HEK293 (cell line): ENCODE results near the gene MRPL20.

Experiments
- CTCF ChIA-PET: fragments of 350-600 bp; formaldehyde crosslinking; extraction: SDS; loops from one replicate; lab custom pipeline; 2021; ENCODE audit warnings: antibody characterized with exemption; lab: Yijun Ruan, JAX
- POLR2A ChIA-PET: fragments of 300-600 bp; formaldehyde crosslinking; extraction: SDS; loops from one replicate; lab custom pipeline; 2020; ENCODE audit warnings: antibody characterized with exemption, inconsistent platforms; lab: Yijun Ruan, JAX
- H3K27ac ChIP-seq: fragments of 200-500 bp; sonication (Bioruptor generic); 2 replicates; pipeline ENCODE4 v1.5.1; 2014; ENCODE audit warnings: low read depth, low read length, control low read depth, inconsistent platforms; ENCODE audit errors: extremely low read depth
- H3K36me3 ChIP-seq, 2 experiments: fragments of 200-500 bp in 1 of 2; sonication (Bioruptor generic) in 1 of 2; 1 replicate in 1 of 2; 2 replicates in 1 of 2; pipeline ENCODE4 v1.5.1; 2014 to 2017; ENCODE audit warnings: inconsistent platforms in 2 of 2, low read length in 2 of 2; ENCODE audit not compliant: control insufficient read depth in 2 of 2, insufficient read depth in 1 of 2
- H3K4me1 ChIP-seq: fragments of 200-500 bp; sonication (Bioruptor generic); 2 replicates; pipeline ENCODE4 v1.5.1; 2014; ENCODE audit warnings: mild to moderate bottlenecking, low read length, inconsistent platforms; ENCODE audit not compliant: control insufficient read depth, insufficient read depth
- H3K4me3 ChIP-seq: 2 replicates; pipeline ENCODE4 v1.5.1; 2011; ENCODE audit warnings: low read depth, mild to moderate bottlenecking, control low read depth, low read length, moderate library complexity
- H3K9me3 ChIP-seq: fragments of 200-500 bp; sonication (Bioruptor generic); 2 replicates; pipeline ENCODE4 v1.5.1; 2014; ENCODE audit warnings: low read depth, low read length, inconsistent platforms; ENCODE audit not compliant: control insufficient read depth, insufficient read depth
- BCL11A ChIP-seq: fragments of 450-650 bp; formaldehyde crosslinking; IDR thresholded peaks from 2 replicates; pipeline ENCODE4 v1.5.1; 2016; ENCODE audit warnings: low read depth, missing biosample characterization, missing genetic modification characterization
- GLIS2 ChIP-seq: fragments of 450-650 bp; formaldehyde crosslinking; IDR thresholded peaks from 2 replicates; pipeline ENCODE4 v1.5.1; 2016; ENCODE audit warnings: missing biosample characterization, missing genetic modification characterization
- HOXD13 ChIP-seq: sonication (generic); formaldehyde crosslinking; IDR thresholded peaks from 2 replicates; pipeline ENCODE4 v1.8.0; 2022; ENCODE audit warnings: missing genetic modification reagents, borderline replicate concordance
- KLF1 ChIP-seq: fragments of 450-650 bp; formaldehyde crosslinking; IDR thresholded peaks from 2 replicates; pipeline ENCODE4 v1.5.1; 2016; ENCODE audit warnings: missing biosample characterization, missing genetic modification characterization
- KLF17 ChIP-seq: fragments of 450-650 bp; formaldehyde crosslinking; IDR thresholded peaks from 2 replicates; pipeline ENCODE4 v1.5.1; 2016; ENCODE audit warnings: missing biosample characterization, missing genetic modification characterization
- KLF9 ChIP-seq: fragments of 450-650 bp; formaldehyde crosslinking; IDR thresholded peaks from 2 replicates; pipeline ENCODE4 v1.5.1; 2016; ENCODE audit warnings: missing biosample characterization, missing genetic modification characterization, low read depth
- PRDM10 ChIP-seq: fragments of 450-650 bp; formaldehyde crosslinking; IDR thresholded peaks from 2 replicates; pipeline ENCODE4 v1.5.1; 2016; ENCODE audit warnings: missing biosample characterization, missing genetic modification characterization
- SCRT2 ChIP-seq: fragments of 450-650 bp; formaldehyde crosslinking; IDR thresholded peaks from 2 replicates; pipeline ENCODE4 v1.5.1; 2016; ENCODE audit warnings: missing biosample characterization, missing genetic modification characterization
- SP2 ChIP-seq: fragments of 450-650 bp; formaldehyde crosslinking; IDR thresholded peaks from 2 replicates; pipeline ENCODE4 v1.5.1; 2016; ENCODE audit warnings: missing biosample characterization, missing genetic modification characterization
- SP7 ChIP-seq: fragments of 450-650 bp; formaldehyde crosslinking; IDR thresholded peaks from 2 replicates; pipeline ENCODE4 v1.5.1; 2016; ENCODE audit warnings: missing biosample characterization, missing genetic modification characterization
- YY2 ChIP-seq: fragments of 450-650 bp; formaldehyde crosslinking; IDR thresholded peaks from 2 replicates; pipeline ENCODE4 v1.5.1; 2016; ENCODE audit warnings: missing biosample characterization, missing genetic modification characterization
- ZBTB10 ChIP-seq: fragments of 450-650 bp; formaldehyde crosslinking; IDR thresholded peaks from 2 replicates; pipeline ENCODE4 v1.5.1; 2016; ENCODE audit warnings: missing biosample characterization, missing genetic modification characterization
- ZBTB17 ChIP-seq: fragments of 450-650 bp; formaldehyde crosslinking; IDR thresholded peaks from 2 replicates; pipeline ENCODE4 v1.5.1; 2016; ENCODE audit warnings: missing biosample characterization, missing genetic modification characterization
- ZBTB21 ChIP-seq: fragments of 450-650 bp; formaldehyde crosslinking; IDR thresholded peaks from 2 replicates; pipeline ENCODE4 v1.5.1; 2017; ENCODE audit warnings: missing biosample characterization, missing genetic modification characterization
- ZBTB48 ChIP-seq: fragments of 450-650 bp; formaldehyde crosslinking; IDR thresholded peaks from 2 replicates; pipeline ENCODE4 v1.5.1; 2016; ENCODE audit warnings: missing biosample characterization, missing genetic modification characterization
- ZFP37 ChIP-seq: fragments of 450-650 bp; formaldehyde crosslinking; IDR thresholded peaks from 2 replicates; pipeline ENCODE4 v1.5.1; 2016; ENCODE audit warnings: missing biosample characterization, missing genetic modification characterization
- ZFP69B ChIP-seq: fragments of 450-650 bp; formaldehyde crosslinking; IDR thresholded peaks from 2 replicates; pipeline ENCODE4 v1.5.1; 2016; ENCODE audit warnings: missing biosample characterization, missing genetic modification characterization
- ZNF2 ChIP-seq: fragments of 450-650 bp; formaldehyde crosslinking; IDR thresholded peaks from 2 replicates; pipeline ENCODE4 v1.5.1; 2016; ENCODE audit warnings: missing biosample characterization, missing genetic modification characterization
- ZNF248 ChIP-seq: fragments of 450-650 bp; formaldehyde crosslinking; IDR thresholded peaks from 2 replicates; pipeline ENCODE4 v1.5.1; 2017; ENCODE audit warnings: missing biosample characterization, missing genetic modification characterization
- ZNF26 ChIP-seq: fragments of 450-650 bp; formaldehyde crosslinking; IDR thresholded peaks from 2 replicates; pipeline ENCODE4 v1.5.1; 2016; ENCODE audit warnings: missing biosample characterization, missing genetic modification characterization
- ZNF501 ChIP-seq: fragments of 450-650 bp; formaldehyde crosslinking; IDR thresholded peaks from 2 replicates; pipeline ENCODE4 v1.5.1; 2016; ENCODE audit warnings: missing biosample characterization, missing genetic modification characterization
- ZNF600 ChIP-seq: fragments of 450-650 bp; formaldehyde crosslinking; IDR thresholded peaks from 2 replicates; pipeline ENCODE4 v1.5.1; 2016; ENCODE audit warnings: missing biosample characterization, missing genetic modification characterization
- ZNF623 ChIP-seq: fragments of 450-650 bp; formaldehyde crosslinking; IDR thresholded peaks from 2 replicates; pipeline ENCODE4 v1.5.1; 2016; ENCODE audit warnings: missing biosample characterization, missing genetic modification characterization
- ZNF660 ChIP-seq: fragments of 450-650 bp; IDR thresholded peaks from 2 replicates; pipeline ENCODE4 v1.5.1; 2018; ENCODE audit warnings: missing biosample characterization, mild to moderate bottlenecking, missing genetic modification characterization
- ZNF747 ChIP-seq: fragments of 450-650 bp; formaldehyde crosslinking; IDR thresholded peaks from 2 replicates; pipeline ENCODE4 v1.5.1; 2016; ENCODE audit warnings: missing biosample characterization, missing genetic modification characterization
- ZSCAN16 ChIP-seq: fragments of 450-650 bp; formaldehyde crosslinking; IDR thresholded peaks from 2 replicates; pipeline ENCODE4 v1.5.1; 2016; ENCODE audit warnings: missing biosample characterization, missing genetic modification characterization

The MRPL20 gene

GRCh38 chr1:1406821-1407635 is at the start of gene MRPL20:
TSS of gene MRPL20 (minus strand) at chr1:1407293. CDS start at chr1:1407217, 76 bp downstream.
- Histone ChIP-seq H3K4me1 (no peaks in the 10 kb centered on the region), H3K4me3 (peak within 1 kb of the TSS; percentile 84), H3K27ac (peak within 1 kb of the TSS; percentile 87), H3K36me3 (peaks cover 19 to 59% of the 10 kb centered on the region in 2 experiments; a peak in 2 of 3 replicates), H3K9me3 (no peaks in the 10 kb centered on the region)
- ChIA-PET CTCF (interaction anchor here (0.6 to 2.8 kb wide), 7 partner anchors 26 to 63 kb away, joined by 3 to 14 read pairs (median 3); no protein-coding TSS in a partner anchor), POLR2A (interaction anchor here (0.6 to 2.2 kb wide), 7 partner anchors 8 to 159 kb away, joined by 3 to 18 read pairs (median 4); partner anchors contain the start of genes AURKAIP1 and CCNL2)
- TF ChIP-seq BCL11A (0 out of 2 replicates have a peak, but pooled peaks have one; percentile 54), ZFP37 (tag by site-specific recombination) (peak; percentile 75; the same call in 1 of the 2 replicates), SCRT2 (tag by site-specific recombination) (peak; percentile 86), YY2 (peak; percentile 99), ZNF26 (tag by site-specific recombination) (no peak), ZNF623 (no peak; the same call in 1 of the 2 replicates), ZNF501 (tag by site-specific recombination) (peak; percentile 95), ZFP69B (tag by site-specific recombination) (0 out of 2 replicates have a peak, but pooled peaks have one; percentile 39), HOXD13 (CRISPR knock-in tag) (no peak), ZBTB17 (tag by site-specific recombination) (peak; percentile 11; the same call in 1 of the 2 replicates), ZBTB10 (tag by site-specific recombination) (peak; percentile 64), KLF9 (tag by site-specific recombination) (no peak), GLIS2 (tag by site-specific recombination) (peak; percentile 85), ZBTB21 (tag by site-specific recombination) (peak; percentile 34; the same call in 1 of the 2 replicates), ZBTB48 (tag by site-specific recombination) (no peak), SP7 (tag by site-specific recombination) (peak; percentile 57; the same call in 1 of the 2 replicates), KLF1 (peak; percentile 20), SP2 (peak; percentile 90), ZNF747 (tag by site-specific recombination) (no peak), KLF17 (tag by site-specific recombination) (peak; percentile 54), ZNF600 (peak; percentile 83), ZNF660 (tag by site-specific recombination) (0 out of 2 replicates have a peak, but pooled peaks have one; percentile 14), ZSCAN16 (no peak), ZNF248 (tag by site-specific recombination) (no peak), PRDM10 (tag by site-specific recombination) (0 out of 2 replicates have a peak, but pooled peaks have one; percentile 9), ZNF2 (tag by site-specific recombination) (peak; percentile 82; the same call in 1 of the 2 replicates)
